Activated CD4-positive, CD25-positive, alpha-beta regulatory T cell (primary cell): ENCODE results near the gene SNAP23.
A peak's percentile ranks its signal among the peaks of the same experiment; 100 is the strongest.

Experiments
- DNase-seq, 4 experiments: peaks; one replicate each; lab custom pipeline; 2025; lab: John Stamatoyannopoulos, UW

Gene SNAP23

GRCh38 chr15:42575188-42576039, 80.0 kb downstream of the SNAP23 start, which contains the start of gene STARD9:
STARD9 (plus strand) TSS chr15:42575606; CDS start chr15:42575716, 110 bp downstream.
- peak; percentile 89 to 99 (median 90) for DNase-seq

DNA sequence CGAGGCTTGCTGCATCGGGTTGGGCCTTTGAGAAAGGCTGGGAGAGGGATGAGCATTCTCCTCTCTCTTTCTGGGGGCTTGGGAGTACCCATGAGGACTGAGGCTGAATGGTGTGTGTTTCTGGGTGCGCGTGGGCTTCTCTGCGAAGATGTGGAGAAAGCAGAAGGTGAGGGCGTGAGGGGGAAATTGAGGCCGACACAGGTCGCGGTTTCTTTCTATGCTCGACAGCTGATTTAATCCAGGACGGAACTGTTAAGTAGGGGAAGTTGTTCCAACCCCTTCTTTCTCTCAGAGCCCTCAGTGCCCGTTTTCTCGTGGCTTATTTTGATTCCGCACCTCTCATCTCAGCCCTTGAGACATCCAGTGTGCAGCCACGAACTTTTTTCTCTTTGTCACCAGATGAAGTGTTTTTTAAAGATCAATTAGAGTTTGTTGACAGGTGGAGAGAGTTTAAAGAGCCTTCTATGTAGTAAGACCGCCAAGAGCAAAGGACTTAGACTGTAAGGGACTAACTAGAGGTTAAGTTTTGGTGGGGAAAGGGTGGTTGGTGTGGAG, 80.7 kb downstream of the SNAP23 start:
- DNase-seq, result no peak

GRCh38 chr15:42576776-42577175, 81.3 kb downstream of the SNAP23 start:
- no peak for DNase-seq

DNA sequence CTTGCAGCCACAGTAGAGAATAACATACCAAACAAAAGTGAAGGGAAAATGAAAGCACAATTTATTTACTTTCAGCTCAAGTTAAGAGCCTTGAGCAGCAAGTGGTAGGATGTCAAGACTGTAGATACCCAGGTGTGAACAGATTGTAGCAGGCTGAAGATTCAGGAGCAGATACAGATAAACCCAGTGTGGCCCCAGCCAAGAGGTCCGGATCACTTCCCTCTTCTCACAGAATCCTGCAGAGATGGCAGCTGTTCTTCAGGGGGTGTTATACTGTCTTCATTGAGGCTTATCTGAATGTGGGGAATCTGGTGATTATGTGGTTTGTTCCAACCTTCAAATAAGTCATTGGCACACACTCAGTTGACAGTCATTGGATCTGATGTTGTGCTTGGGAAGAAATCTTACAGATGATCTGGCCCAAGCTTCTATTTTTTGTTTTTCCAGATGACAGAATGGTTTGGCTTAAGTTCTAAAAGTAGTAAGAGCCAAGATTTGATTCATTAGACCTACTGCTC, 82.1 kb downstream of the SNAP23 start:
- no peak for DNase-seq

GRCh38 chr15:42578984-42579537, 83.6 kb downstream of the SNAP23 start:
- DNase-seq, result no peak

DNA sequence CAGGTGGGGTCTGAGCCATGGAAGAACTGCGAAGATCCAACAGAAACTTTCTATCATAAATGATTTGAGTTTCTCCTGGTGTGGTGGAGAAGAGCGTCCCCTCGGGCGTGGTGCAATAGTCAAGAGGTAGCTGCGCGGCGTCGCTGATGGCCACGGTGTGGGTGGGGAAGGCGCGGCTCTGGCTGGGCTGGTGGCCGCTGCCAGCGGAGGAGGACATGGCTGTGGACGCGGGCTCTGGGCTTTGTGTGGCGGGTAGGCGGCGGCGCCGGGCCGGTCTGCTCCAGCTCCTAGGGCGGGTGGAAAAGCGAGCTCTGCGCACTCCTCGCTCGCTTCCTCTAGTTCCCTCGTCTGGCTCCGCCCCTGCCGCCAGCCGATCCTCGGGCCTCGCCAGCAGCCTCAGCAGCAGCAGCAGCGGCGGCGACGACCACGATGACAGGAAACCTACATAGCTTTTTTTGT, 85.9 kb downstream of the SNAP23 start:
- DNase-seq, result peak; percentile 34 to 69 (median 58)
